GM19351 (cell line): ENCODE results near the gene CALCR.
"Not testable (repeated sequence)": the region's sequence is repeated elsewhere in the genome, so short reads cannot be mapped to it uniquely, and the experiment has no call there.

Source experiments
- ATAC-seq: cut with Tn5 transposase; IDR thresholded peaks from one replicate; pipeline ENCODE4 v1.9.1; 2021; ENCODE audit warnings: mild to moderate bottlenecking, moderate library complexity; ENCODE audit not compliant: unreplicated experiment

Gene CALCR

GRCh38 chr7:93562936-93563335 is 11.6 kb downstream of the CALCR start:
- ATAC-seq: no peak

GRCh38 chr7:93562106-93562505 is 12.4 kb downstream of the CALCR start:
- ATAC-seq: no peak

GRCh38 chr7:93559639-93560491 is 14.7 kb downstream of the CALCR start:
- no peak for ATAC-seq

- no peak for ATAC-seq
Observed at GRCh38 chr7:93558705-93559614, 15.6 kb downstream of the CALCR start.

GRCh38 chr7:93551931-93552330 is 22.6 kb downstream of the CALCR start:
- no peak for ATAC-seq

GRCh38 chr7:93551063-93551895 is 23.2 kb downstream of the CALCR start:
- peak; percentile 58 for ATAC-seq

GRCh38 chr7:93547716-93548115 is 26.8 kb downstream of the CALCR start:
- ATAC-seq: no peak

GRCh38 chr7:93544691-93545090 is 29.8 kb downstream of the CALCR start:
- no peak for ATAC-seq

GRCh38 chr7:93538061-93538460 is 36.5 kb downstream of the CALCR start:
- no peak for ATAC-seq

GRCh38 chr7:93535616-93536015 is 38.9 kb downstream of the CALCR start:
- ATAC-seq: no peak

GRCh38 chr7:93530701-93531100 is 43.8 kb downstream of the CALCR start:
- ATAC-seq: no peak

- no peak for ATAC-seq
Observed at GRCh38 chr7:93516834-93517233, 57.7 kb downstream of the CALCR start.

GRCh38 chr7:93515144-93515543 is 59.4 kb downstream of the CALCR start:
- no peak for ATAC-seq

GRCh38 chr7:93509303-93509702 is 65.2 kb downstream of the CALCR start:
- ATAC-seq: no peak

- ATAC-seq: no peak
Observed at GRCh38 chr7:93503088-93503487, 71.4 kb downstream of the CALCR start.

GRCh38 chr7:93491860-93492259 is 82.7 kb downstream of the CALCR start:
- not testable (repeated sequence) for ATAC-seq

GRCh38 chr7:93476491-93477344 is 97.8 kb downstream of the CALCR start:
- no peak for ATAC-seq

GRCh38 chr7:93475811-93476210 is 98.7 kb downstream of the CALCR start:
- ATAC-seq: no peak

GRCh38 chr7:93471456-93471855 is 103.1 kb downstream of the CALCR start:
- no peak for ATAC-seq

- ATAC-seq: no peak
Observed at GRCh38 chr7:93463764-93464163, 110.8 kb downstream of the CALCR start.
